ENCODE data around the gene FERD3L.

GRCh38 chr7:19109000-19109946 is 35.9 kb downstream of the FERD3L start:
- TF ChIP-seq CTCF (conservative IDR thresholded peaks at IDR 0.05) (no peak), ZFX (IDR thresholded peaks at IDR 0.05) (no peak)
